Suppressor macrophage treated with lipopolysaccharide for 4 hours (primary cell): ENCODE measurements around the gene YIF1B.

Source experiments
- DNase-seq: peaks from one replicate; pipeline ENCODE4 v3.0.0-alpha.2; 2020

YIF1B gene

DNA sequence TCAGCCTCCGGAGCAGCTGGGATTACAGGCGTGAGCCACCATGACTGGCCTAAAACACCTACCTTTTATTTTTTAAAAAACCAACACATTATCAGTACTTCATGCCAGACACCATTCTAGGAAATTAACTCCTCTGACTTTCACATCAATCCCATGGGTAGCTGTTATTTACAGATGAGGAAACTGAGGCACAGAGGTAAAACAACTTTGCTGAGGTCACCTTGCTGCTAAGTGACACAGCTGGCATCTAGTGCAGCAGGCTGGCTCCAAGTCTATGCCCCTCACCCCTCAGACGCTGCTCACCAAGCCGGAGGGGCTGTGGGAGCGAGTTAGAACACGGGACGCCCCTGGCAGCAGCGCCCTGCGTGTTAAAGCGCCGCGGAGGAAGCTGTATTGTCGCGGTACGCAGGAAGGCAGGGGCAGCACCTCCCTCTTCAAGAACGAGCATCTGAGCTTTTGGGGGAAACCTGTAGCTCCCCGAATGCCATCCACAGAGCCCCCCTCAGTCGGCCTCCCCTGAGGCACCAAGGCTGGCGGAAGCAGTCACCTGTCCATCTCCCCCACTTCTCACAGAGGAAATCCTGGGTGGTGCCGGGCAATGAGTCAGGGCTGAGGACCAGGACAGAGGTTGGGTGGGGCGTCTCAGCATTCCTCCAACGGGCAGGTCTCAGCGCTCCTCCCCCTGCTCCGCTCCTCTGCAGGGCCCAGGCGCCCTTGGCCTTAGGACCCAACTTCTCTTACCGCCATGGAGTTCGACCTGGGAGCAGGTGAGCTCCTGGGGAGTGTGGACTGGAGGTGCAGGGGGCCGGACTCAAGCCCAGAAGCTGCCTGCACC is 12.0 kb downstream of the YIF1B start, which contains the start of gene C19orf33:
C19orf33 (plus strand) TSS at position 735 of the 835 bp plus-strand sequence; CDS start at position 746, 11 bp downstream.
- no peak for DNase-seq

DNA sequence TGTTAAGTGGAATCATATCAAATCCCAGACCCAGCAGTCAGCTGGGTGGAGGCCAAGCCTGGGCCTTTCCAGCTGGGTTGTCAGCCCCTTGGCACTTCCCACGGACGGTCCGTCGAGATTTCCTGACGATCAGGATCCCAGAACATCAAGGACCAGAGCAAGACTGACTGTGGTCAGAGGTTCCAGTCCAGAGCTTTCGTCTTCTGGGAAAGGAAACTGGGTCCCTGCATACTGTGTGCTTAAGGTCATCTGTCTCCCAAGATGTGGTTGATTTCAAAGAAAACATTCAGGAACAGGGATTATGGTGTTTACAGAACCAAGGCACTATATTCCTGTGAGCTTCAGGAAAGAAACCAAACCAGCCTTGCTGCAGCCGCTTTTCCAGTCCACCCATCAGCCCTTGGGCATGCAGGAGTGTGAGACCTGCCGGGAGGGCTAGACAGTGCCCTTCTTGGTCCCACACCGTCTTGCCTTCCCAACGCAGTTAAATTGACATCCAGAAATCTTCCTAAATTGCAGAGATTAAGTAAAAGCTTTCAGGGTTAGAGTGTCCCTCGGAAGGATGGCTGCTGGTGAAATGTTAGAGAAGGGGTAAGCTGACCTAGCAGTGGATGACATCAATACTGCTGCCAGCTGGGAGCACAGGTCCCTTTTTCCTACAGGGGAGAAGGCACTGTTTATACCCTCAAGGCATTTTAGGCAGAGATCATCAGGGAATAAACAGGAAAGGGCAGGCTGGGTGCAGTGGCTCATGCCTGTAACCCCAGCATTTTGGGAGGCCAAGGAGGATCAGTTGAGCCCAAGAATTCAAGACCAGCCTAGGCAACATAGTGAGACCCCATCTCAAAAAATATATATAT is 16.7 kb downstream of the YIF1B start:
- no peak for DNase-seq

DNA sequence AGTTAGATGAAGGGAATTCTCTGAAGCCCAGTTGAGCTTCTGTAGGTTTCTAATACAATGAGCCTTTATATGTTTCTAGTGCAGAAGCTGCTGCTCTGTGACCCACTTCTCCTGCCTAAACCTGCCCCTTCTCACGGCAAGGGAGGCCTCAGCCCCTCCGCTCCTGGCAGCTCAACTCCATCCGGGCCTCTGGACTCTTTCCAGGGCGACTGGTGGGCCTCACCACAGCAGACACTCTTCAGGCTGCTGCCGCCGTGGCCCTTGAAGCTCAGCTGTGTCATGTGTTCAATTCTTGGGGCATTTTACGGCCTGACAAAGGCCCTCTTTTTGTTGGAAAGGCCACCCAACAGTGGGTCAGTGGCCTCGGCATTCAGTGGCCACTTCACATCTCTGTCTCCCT is 21.7 kb downstream of the YIF1B start:
- DNase-seq, result no peak

DNA sequence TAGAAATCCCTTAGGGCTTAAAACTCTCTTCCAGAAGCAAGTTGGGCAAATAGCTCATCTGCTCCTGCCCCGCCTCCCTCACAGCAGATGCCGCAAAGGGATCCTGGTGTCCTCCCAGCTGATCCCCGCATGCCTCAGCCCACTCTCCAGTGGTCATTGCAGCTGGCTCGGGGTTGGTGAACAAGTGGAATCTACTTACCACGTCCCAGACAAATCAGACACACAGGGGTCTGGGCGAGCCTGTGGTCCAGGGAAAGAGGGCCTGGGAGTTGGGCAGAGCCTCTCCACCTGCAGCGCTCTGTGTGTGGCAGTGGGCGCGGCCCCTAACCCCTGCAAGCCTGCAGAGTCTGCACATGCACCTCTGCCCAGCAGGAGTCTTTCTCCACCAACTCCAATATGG is 22.5 kb downstream of the YIF1B start:
- no peak for DNase-seq

DNA sequence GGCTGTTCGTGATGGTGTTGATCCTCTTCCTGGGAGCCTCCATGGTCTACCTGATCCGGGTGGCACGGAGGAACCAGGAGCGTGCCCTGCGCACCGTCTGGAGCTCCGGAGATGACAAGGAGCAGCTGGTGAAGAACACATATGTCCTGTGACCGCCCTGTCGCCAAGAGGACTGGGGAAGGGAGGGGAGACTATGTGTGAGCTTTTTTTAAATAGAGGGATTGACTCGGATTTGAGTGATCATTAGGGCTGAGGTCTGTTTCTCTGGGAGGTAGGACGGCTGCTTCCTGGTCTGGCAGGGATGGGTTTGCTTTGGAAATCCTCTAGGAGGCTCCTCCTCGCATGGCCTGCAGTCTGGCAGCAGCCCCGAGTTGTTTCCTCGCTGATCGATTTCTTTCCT is 23.9 kb downstream of the YIF1B start:
- DNase-seq, result no peak

DNA sequence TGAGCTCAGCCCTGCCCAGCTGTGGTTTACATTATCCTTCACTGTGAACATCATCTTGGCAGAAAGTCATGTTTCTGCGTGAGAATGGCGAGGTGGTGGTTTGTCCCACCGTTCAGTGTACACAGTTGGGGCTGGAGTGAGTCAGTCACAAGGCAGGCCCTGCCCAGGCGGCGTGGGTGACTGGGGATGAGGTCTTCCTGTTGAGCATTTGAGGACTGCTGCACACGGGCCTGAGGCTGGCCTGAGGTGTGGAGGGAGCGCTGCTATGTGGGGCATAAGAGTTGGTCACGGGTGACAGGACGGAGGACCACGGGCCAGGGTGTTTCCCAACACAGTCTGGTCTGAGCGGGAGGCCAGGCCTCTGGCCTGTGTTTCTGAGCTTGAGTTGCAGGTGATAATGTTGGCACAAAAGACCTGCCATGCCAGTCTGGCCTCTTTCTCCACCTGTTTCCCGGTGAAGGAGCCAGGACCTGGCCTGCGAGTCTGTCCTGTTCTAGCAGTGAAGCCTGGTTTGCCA is 25.1 kb downstream of the YIF1B start:
- DNase-seq, result no peak

DNA sequence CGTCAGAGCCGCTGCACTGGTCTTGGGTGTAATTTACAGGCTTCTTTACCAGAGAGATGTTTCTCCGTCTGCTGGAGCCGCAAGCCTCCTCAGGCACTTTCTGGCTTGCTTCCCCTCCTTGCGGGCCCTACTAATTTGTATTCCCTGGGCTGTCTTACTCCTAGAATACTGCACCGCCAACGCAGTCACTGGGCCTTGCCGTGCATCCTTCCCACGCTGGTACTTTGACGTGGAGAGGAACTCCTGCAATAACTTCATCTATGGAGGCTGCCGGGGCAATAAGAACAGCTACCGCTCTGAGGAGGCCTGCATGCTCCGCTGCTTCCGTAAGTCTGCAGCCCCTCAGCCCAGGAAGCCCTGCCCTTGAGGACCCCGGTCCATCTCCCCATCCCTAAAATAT is 25.8 kb downstream of the YIF1B start:
- no peak for DNase-seq

DNA sequence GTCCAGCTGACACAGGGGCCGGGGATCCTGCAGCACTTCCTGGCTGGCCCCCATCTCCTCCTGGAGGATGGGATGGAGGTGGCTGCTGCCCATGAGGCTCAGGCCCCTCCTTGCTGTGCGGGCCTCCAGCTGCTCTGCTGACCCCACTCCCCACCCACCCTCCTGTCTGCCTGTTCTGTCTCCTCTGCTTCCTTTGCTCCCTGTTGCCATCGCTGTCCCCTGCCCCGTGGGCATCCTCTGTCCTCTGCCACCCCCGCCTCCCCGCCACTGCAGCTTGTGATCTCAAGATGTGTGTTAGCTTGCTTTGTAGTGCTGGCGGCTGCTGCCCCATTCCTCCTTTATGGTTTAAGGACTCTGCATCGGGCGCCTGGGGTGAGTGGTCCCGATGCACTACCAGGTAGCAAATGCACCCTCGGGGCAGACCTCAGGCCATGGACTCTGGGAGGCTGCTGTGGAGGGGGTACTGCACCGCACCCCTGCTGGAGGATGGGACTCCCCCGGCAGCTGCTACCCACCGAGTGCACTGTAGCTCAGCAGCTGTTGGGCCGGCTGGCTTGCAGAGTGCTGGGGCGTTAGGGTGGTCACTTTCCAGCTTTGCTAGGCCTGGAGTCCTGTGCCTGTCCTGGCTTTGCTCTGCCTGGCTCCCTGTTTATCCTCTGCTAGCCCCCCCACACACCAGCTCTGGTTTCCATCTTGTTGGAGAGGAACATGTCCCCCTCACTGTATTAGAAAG is 27.5 kb downstream of the YIF1B start:
- no peak for DNase-seq

DNA sequence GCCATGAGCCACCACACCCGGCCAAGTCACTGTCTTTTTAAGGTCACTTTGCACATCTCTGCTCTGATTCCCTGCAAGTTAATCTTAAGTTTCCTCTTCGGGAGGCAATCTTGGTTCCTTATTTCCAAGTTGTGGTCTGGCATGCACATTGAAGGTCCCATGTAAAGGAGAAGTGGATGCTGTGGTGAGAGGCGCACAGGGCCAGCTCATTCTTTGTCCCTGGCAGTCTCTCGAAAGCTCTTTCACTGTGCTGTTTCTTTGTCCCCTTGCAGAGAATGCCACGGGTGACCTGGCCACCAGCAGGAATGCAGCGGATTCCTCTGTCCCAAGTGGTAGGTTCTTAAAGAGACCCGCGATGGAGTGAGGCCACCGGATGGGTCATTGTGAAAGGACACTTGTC is 28.1 kb downstream of the YIF1B start:
- peak; percentile 90 for DNase-seq

DNA sequence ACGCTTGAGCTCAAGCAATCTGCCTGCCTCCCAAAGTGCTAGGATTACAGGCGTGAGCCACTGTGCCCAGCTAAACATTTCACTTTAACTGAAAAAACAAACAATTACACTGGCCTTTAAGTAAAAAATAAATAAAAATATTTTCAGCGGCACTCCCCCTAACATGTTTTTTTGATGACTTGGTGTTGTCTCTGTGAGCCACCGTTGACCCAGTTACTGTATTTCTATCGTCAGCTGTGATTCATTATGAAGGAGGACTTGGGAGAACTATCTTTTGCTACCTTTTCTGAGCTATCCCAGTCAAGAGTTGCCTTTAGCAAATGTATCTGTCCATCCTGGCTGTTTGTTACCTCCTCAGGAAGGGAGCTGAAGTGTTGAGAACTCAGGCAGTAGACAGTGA is 30.2 kb downstream of the YIF1B start:
- no peak for DNase-seq

DNA sequence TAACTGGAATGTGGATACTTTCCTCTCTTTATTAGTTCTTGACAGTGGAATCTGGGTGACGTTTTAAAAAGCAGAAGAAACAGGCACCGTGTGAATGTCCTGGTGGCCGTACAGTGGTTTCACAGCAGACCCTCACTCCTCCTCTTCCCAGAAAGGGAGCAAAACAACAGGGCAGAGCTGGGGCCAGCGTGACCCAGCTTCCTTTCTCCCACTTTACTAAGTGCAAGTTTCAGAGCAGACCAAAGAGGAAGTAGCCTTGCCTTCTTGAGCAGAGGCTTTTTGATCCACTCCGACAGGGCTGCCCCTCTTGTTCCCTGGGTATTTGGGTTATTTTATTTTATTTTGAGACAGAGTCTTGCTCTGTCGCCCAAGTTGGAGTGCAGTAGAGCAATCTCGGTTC is 31.3 kb downstream of the YIF1B start:
- peak; percentile 80 for DNase-seq

DNA sequence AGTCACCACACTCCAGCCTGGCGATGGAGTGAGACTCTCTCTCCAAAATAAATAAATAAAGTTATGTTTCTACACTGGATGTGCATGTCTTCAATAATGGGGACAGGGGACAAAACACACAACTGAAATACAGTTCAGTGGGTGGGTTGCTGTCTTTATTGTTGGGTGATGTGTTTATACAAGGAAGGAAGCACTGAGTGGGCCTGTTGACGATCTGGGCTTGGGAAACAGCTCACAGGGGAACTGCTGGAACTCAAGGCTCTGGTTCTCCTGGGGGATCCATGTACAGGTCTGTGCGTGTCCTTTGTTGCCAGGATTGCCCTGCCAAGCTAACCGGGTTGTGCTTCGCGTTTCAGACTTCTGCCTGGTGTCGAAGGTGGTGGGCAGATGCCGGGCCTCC is 32.5 kb downstream of the YIF1B start:
- peak; percentile 28 for DNase-seq

DNA sequence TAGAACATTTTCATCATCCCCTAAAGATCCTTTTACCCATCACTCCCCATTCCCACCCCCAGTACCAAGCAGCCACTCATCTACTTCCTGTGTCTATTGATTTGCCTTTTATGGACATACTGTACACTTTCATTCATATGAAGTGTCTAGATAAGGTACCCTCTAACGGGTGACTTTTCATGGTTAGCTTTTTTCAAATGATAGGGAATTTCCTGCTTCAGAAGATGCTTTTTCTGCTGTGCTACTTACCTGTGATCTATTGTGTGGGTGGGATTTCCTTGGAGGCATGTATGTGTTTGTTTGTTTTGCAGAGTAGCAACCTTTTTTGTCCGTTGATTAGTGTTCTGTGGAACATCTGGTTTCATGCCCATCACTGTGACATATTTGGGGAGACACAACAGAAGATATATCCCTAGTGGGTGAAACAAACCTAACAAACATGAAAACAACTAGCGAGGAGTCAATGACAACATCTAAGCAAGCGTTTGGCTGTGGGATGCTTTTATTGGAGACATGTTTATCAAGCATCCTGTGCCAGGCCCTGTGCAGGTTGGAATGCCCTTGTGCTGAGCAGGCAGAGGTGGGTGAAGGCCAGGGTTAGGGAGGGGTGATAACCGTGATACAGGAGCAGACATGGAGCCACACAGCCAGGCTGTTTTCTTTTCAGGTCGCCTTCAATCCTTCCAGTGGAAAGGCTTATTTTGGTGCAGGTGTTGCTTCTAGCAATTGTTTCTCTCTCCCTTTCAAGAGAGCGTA is 33.8 kb downstream of the YIF1B start:
- no peak for DNase-seq

DNA sequence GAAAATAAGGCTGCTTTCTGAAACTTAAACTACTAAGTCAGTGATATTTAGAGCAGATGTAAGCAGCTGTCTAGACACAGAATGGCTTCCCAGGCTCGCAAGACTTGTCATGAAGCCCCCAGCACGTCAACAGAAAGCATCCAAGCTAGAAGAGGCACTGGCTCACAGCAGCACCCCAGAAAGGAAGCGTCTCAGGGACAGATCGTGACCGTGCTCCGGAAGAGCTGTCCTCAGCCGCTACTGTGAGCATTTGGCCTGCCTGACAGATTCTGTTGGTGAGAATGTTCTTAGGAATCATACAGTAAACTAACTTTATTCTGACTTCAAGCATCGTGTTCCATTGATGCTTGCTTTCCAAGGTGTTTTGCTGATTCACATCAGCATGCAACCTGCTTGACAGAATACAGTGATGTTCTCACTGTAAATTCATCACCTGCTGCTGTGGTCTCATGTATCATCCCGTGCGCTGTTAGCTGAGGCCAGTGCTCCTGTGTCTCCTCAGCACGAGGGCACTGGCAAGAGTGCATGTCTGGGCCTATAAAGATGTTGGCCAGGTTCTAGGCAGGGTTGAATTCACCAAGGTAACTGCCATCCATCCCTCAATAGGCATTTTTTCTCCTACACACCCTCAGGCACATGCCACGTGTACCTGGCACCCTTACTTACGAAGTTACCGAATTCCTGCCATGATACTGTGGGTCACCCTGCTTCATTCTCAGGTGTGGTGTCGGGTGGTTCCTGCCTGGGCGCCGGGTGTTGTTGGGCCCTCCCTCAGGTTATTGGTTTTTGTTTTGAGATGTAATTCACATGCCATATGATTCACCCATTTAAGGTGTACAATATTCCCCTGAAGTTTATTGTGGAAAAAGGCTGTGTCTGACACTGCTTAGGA is 35.5 kb downstream of the YIF1B start:
- DNase-seq, result no peak

DNA sequence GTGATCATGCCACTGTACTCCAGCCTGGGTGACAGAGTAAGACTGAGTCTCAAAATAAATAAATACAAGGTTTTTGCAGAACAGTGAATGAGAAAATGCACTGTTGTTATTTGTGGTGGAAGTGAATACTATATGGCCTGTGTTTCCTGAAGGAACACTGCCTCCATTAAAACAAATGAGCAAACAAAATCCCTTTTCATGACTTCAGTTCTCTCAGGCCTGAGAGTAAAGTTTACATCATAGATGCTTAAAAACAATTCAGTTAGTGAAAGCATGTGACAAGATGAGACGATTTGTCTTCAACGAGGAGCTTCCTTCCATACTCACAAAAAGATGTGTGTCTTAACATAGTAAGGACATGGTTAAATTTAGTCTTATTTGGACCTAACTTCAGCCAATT is 37.0 kb downstream of the YIF1B start:
- DNase-seq, result no peak

DNA sequence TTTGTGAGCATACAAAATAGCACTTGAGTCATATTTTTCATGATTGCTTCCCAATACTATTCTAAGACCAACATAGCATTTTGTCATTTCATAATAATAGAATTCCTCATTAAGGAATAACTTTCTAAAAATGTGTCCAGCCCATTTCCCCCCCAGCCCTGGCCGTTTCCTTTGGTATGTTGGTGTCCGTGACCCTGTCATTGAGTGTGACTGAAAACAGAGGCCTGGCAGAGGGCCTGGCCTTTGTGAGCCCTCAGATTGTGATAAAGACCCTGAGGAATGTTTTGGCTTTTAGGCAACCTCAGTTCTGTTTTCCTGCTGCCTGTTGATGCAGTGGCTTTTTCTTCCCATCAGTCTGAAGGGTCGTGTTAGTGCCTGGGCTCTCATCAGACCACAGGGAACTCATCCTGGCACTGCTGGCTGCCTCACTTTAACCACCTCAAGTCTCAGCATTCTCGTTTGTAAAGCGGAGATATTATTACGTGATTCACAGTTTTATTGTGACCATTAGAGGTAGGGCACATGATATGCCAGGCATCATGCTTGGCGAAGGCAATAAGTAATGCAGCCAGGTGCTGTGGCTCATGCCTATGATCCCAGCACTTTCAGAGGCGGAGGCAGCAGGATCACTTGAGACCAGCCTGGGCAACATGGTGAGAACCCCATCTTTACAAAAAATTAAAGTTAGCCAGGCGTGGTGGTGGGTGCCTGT is 37.6 kb downstream of the YIF1B start:
- DNase-seq, result no peak

DNA sequence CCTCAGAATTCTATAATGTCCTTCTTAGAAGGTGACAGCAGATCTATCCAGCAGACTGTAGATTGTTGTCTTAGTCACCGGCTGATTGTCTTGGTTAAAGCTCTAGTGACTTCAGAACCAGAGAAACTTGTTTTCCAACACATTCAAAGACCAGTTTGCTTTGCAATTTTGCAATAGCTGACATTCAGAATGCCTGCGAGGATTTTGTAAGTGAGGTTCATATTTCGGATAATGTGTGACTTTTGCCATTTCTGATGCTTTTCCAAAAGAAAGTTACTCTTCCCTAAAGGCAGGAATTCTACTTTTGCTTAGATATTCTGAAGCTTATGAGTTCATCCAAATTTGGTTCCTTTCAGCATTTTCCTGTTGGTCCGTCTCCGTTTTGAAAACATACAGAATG is 38.2 kb downstream of the YIF1B start:
- no peak for DNase-seq

DNA sequence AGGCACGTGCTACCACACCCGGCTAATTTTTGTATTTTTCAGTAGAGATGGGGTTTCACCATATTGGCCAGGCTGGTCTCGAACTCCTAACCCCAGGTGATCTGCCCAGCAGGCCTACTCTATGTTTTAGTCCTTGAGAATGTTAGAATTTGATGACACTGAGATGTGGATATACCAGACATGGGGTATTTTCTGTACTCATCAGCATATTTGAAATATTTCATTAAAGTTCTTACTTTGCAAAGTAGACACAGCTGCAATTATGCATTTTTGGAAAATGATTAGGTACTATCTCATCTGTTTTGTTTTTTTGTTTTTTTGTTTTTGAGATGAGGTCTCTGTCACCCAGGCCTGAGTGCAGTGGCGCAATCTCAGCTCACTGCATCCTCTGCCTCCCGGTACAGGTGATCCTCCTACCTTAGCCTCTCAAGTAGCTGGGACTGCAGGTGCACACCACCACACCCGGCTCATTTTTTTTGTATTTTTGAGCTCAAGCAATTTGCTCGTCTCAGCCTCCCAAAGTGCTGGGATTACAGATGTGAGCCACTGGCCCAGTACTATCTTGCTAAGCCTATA is 38.7 kb downstream of the YIF1B start:
- DNase-seq, result no peak

DNA sequence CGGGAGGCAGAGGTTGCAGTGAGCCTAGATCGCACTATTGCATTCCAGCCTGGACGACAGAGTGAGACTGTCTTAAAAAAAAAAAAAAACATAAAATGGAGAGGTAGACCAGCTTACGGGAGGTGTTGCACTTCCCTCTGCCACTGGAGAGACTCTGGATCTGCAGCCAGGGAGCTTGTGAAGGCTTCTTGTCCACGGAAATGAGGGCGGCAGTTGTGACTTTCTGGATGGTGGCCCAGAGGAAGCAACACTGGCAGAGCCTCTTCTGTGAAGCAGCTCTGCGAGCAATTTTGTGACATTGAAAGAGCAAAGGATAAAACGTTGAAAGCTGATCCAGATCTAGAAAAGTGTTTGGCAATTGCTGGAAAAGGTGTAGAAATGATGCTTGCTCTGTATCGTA is 41.0 kb downstream of the YIF1B start:
- DNase-seq, result no peak

DNA sequence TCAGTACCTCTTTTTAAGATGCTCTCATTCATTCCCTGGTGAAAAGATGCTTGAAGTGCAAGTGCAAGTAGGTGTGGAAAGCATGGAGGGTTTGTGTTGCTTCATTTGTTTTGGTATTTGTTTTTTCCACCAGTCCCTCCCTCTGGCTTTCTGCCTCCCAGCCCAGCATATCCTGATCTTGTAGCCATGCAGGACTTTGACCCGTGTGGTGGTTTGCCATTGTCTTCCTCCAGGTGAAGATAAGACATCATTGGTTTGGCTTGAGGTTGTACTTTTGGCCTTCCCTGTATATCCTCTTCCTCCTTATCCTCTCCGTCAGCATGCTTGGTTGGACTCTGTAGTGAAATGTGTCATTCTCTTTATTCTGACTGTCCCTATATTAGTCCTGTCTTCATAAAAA is 42.2 kb downstream of the YIF1B start:
- no peak for DNase-seq
